PC-9 (cell line): ENCODE data around the gene FUZ.

Experiments
- CTCF ChIP-seq: fragments of 200-600 bp; sonication (generic); conservative IDR thresholded peaks from 2 replicates; pipeline ENCODE4 v1.6.1; 2017; ENCODE audit warnings: mixed run types, antibody characterized with exemption, mild to moderate bottlenecking, moderate library complexity
- EZH2 ChIP-seq: fragments of 200-600 bp; sonication (generic); IDR thresholded peaks from 2 replicates; pipeline ENCODE4 v1.8.0; 2017; ENCODE audit warnings: antibody characterized with exemption, low read depth

GRCh38 chr19:49795615-49796014 lies 17.5 kb downstream of the FUZ start:
- no peak for TF ChIP-seq CTCF
- TF ChIP-seq EZH2: no peak
